HepG2 (cell line): ENCODE data around the gene ZAR1. TPM values are rescaled to one million over a fixed set of nuclear protein-coding genes. Genes with fewer than 3 reads are reported as not detected.

Experiments
- ATAC-seq: fragments of 200-7000 bp; cut with Tn5 transposase; 3 replicates; pipeline ENCODE4 v1.9.1; 2020; ENCODE audit warnings: mild to moderate bottlenecking, moderate library complexity
- BruUV-seq: library from RNA; stranded (reverse); fragments of 400-500 nt; replicated peaks from 2 replicates; lab custom pipeline; 2021; lab: Mats Ljungman, UMichigan
- CTCF ChIA-PET: fragments of 300-600 bp; formaldehyde crosslinking; extraction: SDS; loops from one replicate; lab custom pipeline; 2021; ENCODE audit warnings: low total read pairs, inconsistent platforms, low intra/inter-chr PET ratio; lab: Yijun Ruan, JAX
- POLR2A ChIA-PET: fragments of 350-600 bp; sonication (Branson Sonifier 250); formaldehyde crosslinking; loops from one replicate; lab custom pipeline; 2020; ENCODE audit warnings: antibody characterized with exemption, inconsistent platforms; lab: Yijun Ruan, JAX
- DNase-seq: peaks from one replicate; pipeline ENCODE4 v3.0.0-alpha.2; 2015; ENCODE audit warnings: low spot score
- FAIRE-seq: peaks from 3 replicates; lab custom pipeline; 2011; peaks lifted over from hg19 to GRCh38; lab: Jason Lieb, UNC
- H2AFZ ChIP-seq: one replicate; pipeline ENCODE4 v1.6.1; 2011; ENCODE audit warnings: low read length, inconsistent platforms
- H3K27ac ChIP-seq: fragments of 300-600 bp; 3 replicates; pipeline ENCODE4 v1.8.0; 2011; ENCODE audit warnings: mixed run types, mild to moderate bottlenecking, mixed read lengths, low read length, inconsistent platforms; ENCODE audit not compliant: insufficient read depth; ENCODE audit errors: extremely low read length
- H3K27me3 ChIP-seq, 2 experiments: fragments of 200-600 bp in 1 of 2; 2 replicates in 1 of 2; 3 replicates in 1 of 2; pipeline versions ENCODE4 v1.6.0 to v1.8.0; 2011; ENCODE audit warnings: low read length in 2 of 2, mild to moderate bottlenecking in 2 of 2, moderate library complexity in 2 of 2, inconsistent platforms in 1 of 2; ENCODE audit not compliant: insufficient read depth in 2 of 2, control insufficient read depth in 1 of 2
- H3K36me3 ChIP-seq, 2 experiments: fragments of 200-600 bp in 1 of 2; replicated peaks in 1 of 2; 2 replicates in 1 of 2; 3 replicates in 1 of 2; pipeline versions ENCODE4 v1.5.1 to v1.8.0; 2011; ENCODE audit warnings: low read length in 2 of 2, inconsistent platforms in 1 of 2; ENCODE audit not compliant: insufficient read depth in 2 of 2, control insufficient read depth in 1 of 2
- H3K4me1 ChIP-seq: 2 replicates; pipeline ENCODE4 v1.5.1; 2012; ENCODE audit warnings: low read length, inconsistent platforms; ENCODE audit not compliant: insufficient read depth
- H3K4me2 ChIP-seq: 2 replicates; pipeline ENCODE4 v1.6.0; 2011; ENCODE audit warnings: low read depth, low read length, inconsistent platforms
- H3K4me3 ChIP-seq, 3 experiments: fragments of 200-600 bp in 1 of 3; sonication (generic), shearing (Covaris generic) in 1 of 3; replicated peaks in 1 of 3; 2 replicates each; pipeline ENCODE4 v1.5.1; 2011 to 2016; ENCODE audit warnings: low read length in 3 of 3, inconsistent platforms in 2 of 3, low read depth in 2 of 3, mild to moderate bottlenecking in 2 of 3, control low read depth in 1 of 3, mixed read lengths in 1 of 3; ENCODE audit not compliant: insufficient read depth in 1 of 3
- H3K79me2 ChIP-seq: one replicate; pipeline ENCODE4 v1.6.1; 2011; ENCODE audit warnings: low read length, inconsistent platforms; ENCODE audit not compliant: insufficient read depth
- H3K9ac ChIP-seq: 2 replicates; pipeline ENCODE4 v1.6.0; 2011; ENCODE audit warnings: mild to moderate bottlenecking, low read depth, low read length, inconsistent platforms; ENCODE audit not compliant: insufficient read depth
- H3K9me3 ChIP-seq: 2 replicates; pipeline ENCODE4 v1.5.1; 2012; ENCODE audit warnings: mild to moderate bottlenecking, low read length
- H4K20me1 ChIP-seq: 2 replicates; pipeline ENCODE4 v1.6.0; 2011; ENCODE audit warnings: inconsistent platforms, mild to moderate bottlenecking, low read length, moderate library complexity; ENCODE audit not compliant: insufficient read depth
- CENPX ChIP-seq: sonication (generic); formaldehyde crosslinking; IDR thresholded peaks from 2 replicates; pipeline ENCODE4 v1.9.0; 2021; ENCODE audit warnings: mild to moderate bottlenecking, missing genetic modification reagents, moderate library complexity
- EP300 ChIP-seq, 3 experiments: sonication (generic) in 1 of 3; formaldehyde crosslinking in 1 of 3; IDR thresholded peaks; 2 replicates each; pipeline versions ENCODE4 v1.5.1 to v1.6.1; 2011 to 2020; ENCODE audit warnings: low read depth in 2 of 3, low read length in 2 of 3, borderline replicate concordance in 1 of 3, improper control_type of control experiment in 1 of 3, mild to moderate bottlenecking in 1 of 3, missing genetic modification reagents in 1 of 3, moderate library complexity in 1 of 3
- FOXA1 ChIP-seq, 2 experiments: fragments of 450-650 bp in 1 of 2; sonication (generic) in 1 of 2; formaldehyde crosslinking in 1 of 2; IDR thresholded peaks; 2 replicates each; pipeline versions ENCODE4 v1.4.0 to v1.6.1; 2016 to 2020; ENCODE audit warnings: missing genetic modification reagents in 1 of 2
- KDM5A ChIP-seq: fragments of 200-600 bp; sonication (generic); IDR thresholded peaks from 2 replicates; pipeline ENCODE4 v1.7.0; 2018; ENCODE audit warnings: antibody characterized with exemption, mild to moderate bottlenecking, low read length, borderline replicate concordance
- MED1 ChIP-seq: sonication (generic); formaldehyde crosslinking; IDR thresholded peaks from 2 replicates; pipeline ENCODE4 v1.4.0; 2020; ENCODE audit warnings: missing genetic modification reagents
- NCOR1 ChIP-seq: fragments of 200-600 bp; sonication (generic); IDR thresholded peaks from 2 replicates; pipeline ENCODE4 v1.7.0; 2017; ENCODE audit warnings: antibody characterized with exemption, low read length, borderline replicate concordance
- NFKBIZ ChIP-seq: IDR thresholded peaks from 2 replicates; pipeline ENCODE4 v1.6.1; 2018; ENCODE audit warnings: missing genetic modification reagents, missing compliant biosample characterization
- SALL1 ChIP-seq: sonication (generic); formaldehyde crosslinking; IDR thresholded peaks from 2 replicates; pipeline ENCODE4 v1.8.0; 2022; ENCODE audit warnings: mild to moderate bottlenecking, missing genetic modification reagents
- SOX5 ChIP-seq: IDR thresholded peaks from 2 replicates; pipeline ENCODE4 v1.6.1; 2016; ENCODE audit warnings: borderline replicate concordance
- SPEN ChIP-seq: sonication (generic); formaldehyde crosslinking; IDR thresholded peaks from 2 replicates; pipeline ENCODE4 v1.5.1; 2020; ENCODE audit warnings: low read depth, mild to moderate bottlenecking, missing genetic modification reagents
- TBL1XR1 ChIP-seq: fragments of 150-350 bp; IDR thresholded peaks from 2 replicates; pipeline ENCODE4 v1.6.1; 2014; ENCODE audit warnings: borderline replicate concordance, low read length; ENCODE audit not compliant: partially characterized antibody
- ZNF382 ChIP-seq: sonication (generic); formaldehyde crosslinking; IDR thresholded peaks from 2 replicates; pipeline ENCODE4 v1.5.0; 2020; ENCODE audit warnings: missing genetic modification reagents, mild to moderate bottlenecking, borderline replicate concordance
- ZSCAN30 ChIP-seq: sonication (generic); formaldehyde crosslinking; IDR thresholded peaks from 2 replicates; pipeline ENCODE4 v1.5.0; 2020; ENCODE audit warnings: mild to moderate bottlenecking, missing genetic modification reagents
- WGBS: methylation state at CpG from one replicate; pipeline ENCODE4 v1.1.6; 2017; ENCODE audit warnings: low lambda C conversion rate; 5-methylcytosine and 5-hydroxymethylcytosine counted together
- in situ Hi-C: cut with HindIII; loops from 2 replicates; pipeline ENCODE4 v1.10.0; 2017; ENCODE audit warnings: low pct_unique_long_range_greater_than_20kb; ENCODE audit not compliant: extremely low pct_ligation_motif_present
- intact Hi-C: fragments of 100-400 bp; cut with micrococcal nuclease; formaldehyde crosslinking; loops from one replicate; pipeline ENCODE4 v1.10.0; 2022; ENCODE audit not compliant: unreplicated experiment
- polyA plus RNA-seq, 8 experiments: library from polyadenylated mRNA; depleted of rRNA in 3 of 8; stranded (reverse) in 7 of 8; unstranded in 1 of 8; fragments of >200 nt; fragmentation: Illumina TruSeq in 4 of 8; extraction: Trizol in 4 of 8; gene quantifications; 2 replicates each; pipeline versions ENCODE4 v1.2.1 to v1.2.3, GENCODE V29; 2011 to 2016; ENCODE audit warnings: low read depth in 4 of 8, missing spikeins in 1 of 8, mixed read lengths in 1 of 8; ENCODE audit not compliant: insufficient read depth in 1 of 8
- total RNA-seq, 5 experiments: library from RNA; depleted of rRNA; stranded (reverse); fragments of >200 nt; fragmentation: Illumina TruSeq; extraction: Trizol; gene quantifications; 2 replicates each; pipeline ENCODE4 v1.2.3, GENCODE V29; 2016; ENCODE audit warnings: low read depth in 1 of 5
- TF ChIP-seq, protein P1 (sequence below): sonication (generic); formaldehyde crosslinking; IDR thresholded peaks from 2 replicates; pipeline ENCODE4 v1.4.0; 2020; ENCODE audit warnings: mild to moderate bottlenecking, missing genetic modification reagents
- TF ChIP-seq, protein P2 (sequence below): sonication (generic); formaldehyde crosslinking; IDR thresholded peaks from 2 replicates; pipeline ENCODE4 v1.4.0; 2020; ENCODE audit warnings: missing genetic modification reagents, borderline replicate concordance
- TF ChIP-seq, protein P3 (sequence below), 2 experiments: sonication (generic) in 1 of 2; formaldehyde crosslinking in 1 of 2; IDR thresholded peaks; 2 replicates each; pipeline versions ENCODE4 v1.5.1 to v1.6.1; 2011 to 2020; ENCODE audit warnings: borderline replicate concordance in 1 of 2, low read depth in 1 of 2, low read length in 1 of 2, mild to moderate bottlenecking in 1 of 2, missing genetic modification reagents in 1 of 2, moderate library complexity in 1 of 2

The ZAR1 gene
- total and polyA plus RNA-seq, 2 of the 13 experiments (the other 11 are each of a cell fraction or from before 2014, with no cell fraction given), result not detected

DNA sequence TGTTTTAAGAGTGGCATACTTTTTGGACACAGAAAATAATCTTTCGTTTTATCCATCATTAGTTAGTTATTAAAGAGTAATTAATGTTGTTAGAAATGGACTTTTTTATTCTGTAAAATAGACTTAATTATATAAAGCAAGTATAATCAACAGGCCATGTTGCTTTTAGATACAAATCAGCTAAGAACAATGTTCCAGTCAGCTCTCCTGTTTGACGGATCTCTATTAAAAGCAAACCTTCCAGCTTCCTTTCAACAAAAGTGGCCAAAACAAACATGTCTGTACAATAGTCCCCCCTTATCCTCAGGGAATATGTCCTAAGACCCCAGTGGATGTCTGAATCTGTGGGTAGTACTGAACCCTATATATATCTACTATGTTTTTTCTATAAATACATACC is 11.8 kb upstream of the ZAR1 start:
- intact Hi-C loops (no loop called here), in situ Hi-C loops (no loop called here)
- FAIRE-seq, result no peak
- ChIA-PET POLR2A (no interaction called here), CTCF (no interaction called here)
- Histone ChIP-seq H3K9ac (no peak overlapping the region), H3K79me2 (no peaks in the 10 kb centered on the region), H2AFZ (no peak overlapping the region), H4K20me1 (no peaks in the 10 kb centered on the region), H3K36me3 (no peaks in the 10 kb centered on the region), H3K27ac (no peak overlapping the region), H3K4me2 (no peak overlapping the region), H3K9me3 (no peaks in the 10 kb centered on the region), H3K4me3 (no peak overlapping the region), H3K4me1 (no peaks in the 10 kb centered on the region), H3K27me3 (peaks cover 0 to 16% of the 10 kb centered on the region in 2 experiments; a peak in 1 of 5 replicates)
- BruUV-seq, result no TSS peak
- no peak for ATAC-seq
- no peak for DNase-seq
- 0% methylated on average over 2 of the region's 2 CpGs for WGBS
- TF ChIP-seq NFKBIZ (CRISPR knock-in tag) (no peak), ZNF382 (CRISPR knock-in tag) (no peak), CENPX (CRISPR knock-in tag) (no peak), SOX5 (CRISPR knock-in tag) (no peak), EP300 (IDR thresholded peaks at IDR 0.05; ENCODE audit: low read depth in 2 of 2, low read length in 2 of 2) (no peak), EP300 (CRISPR knock-in tag; IDR thresholded peaks at IDR 0.05; ENCODE audit: borderline replicate concordance) (no peak), ZSCAN30 (CRISPR knock-in tag) (no peak), SALL1 (CRISPR knock-in tag) (no peak), FOXA1 (IDR thresholded peaks at IDR 0.05) (no peak), FOXA1 (CRISPR knock-in tag; IDR thresholded peaks at IDR 0.05) (no peak), MED1 (CRISPR knock-in tag) (no peak), TBL1XR1 (no peak), KDM5A (no peak), NCOR1 (no peak), SPEN (CRISPR knock-in tag) (no peak)
- TF ChIP-seq, protein P1, sequence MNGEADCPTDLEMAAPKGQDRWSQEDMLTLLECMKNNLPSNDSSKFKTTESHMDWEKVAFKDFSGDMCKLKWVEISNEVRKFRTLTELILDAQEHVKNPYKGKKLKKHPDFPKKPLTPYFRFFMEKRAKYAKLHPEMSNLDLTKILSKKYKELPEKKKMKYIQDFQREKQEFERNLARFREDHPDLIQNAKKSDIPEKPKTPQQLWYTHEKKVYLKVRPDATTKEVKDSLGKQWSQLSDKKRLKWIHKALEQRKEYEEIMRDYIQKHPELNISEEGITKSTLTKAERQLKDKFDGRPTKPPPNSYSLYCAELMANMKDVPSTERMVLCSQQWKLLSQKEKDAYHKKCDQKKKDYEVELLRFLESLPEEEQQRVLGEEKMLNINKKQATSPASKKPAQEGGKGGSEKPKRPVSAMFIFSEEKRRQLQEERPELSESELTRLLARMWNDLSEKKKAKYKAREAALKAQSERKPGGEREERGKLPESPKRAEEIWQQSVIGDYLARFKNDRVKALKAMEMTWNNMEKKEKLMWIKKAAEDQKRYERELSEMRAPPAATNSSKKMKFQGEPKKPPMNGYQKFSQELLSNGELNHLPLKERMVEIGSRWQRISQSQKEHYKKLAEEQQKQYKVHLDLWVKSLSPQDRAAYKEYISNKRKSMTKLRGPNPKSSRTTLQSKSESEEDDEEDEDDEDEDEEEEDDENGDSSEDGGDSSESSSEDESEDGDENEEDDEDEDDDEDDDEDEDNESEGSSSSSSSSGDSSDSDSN (CRISPR knock-in tag), result no peak
- TF ChIP-seq, protein P2, sequence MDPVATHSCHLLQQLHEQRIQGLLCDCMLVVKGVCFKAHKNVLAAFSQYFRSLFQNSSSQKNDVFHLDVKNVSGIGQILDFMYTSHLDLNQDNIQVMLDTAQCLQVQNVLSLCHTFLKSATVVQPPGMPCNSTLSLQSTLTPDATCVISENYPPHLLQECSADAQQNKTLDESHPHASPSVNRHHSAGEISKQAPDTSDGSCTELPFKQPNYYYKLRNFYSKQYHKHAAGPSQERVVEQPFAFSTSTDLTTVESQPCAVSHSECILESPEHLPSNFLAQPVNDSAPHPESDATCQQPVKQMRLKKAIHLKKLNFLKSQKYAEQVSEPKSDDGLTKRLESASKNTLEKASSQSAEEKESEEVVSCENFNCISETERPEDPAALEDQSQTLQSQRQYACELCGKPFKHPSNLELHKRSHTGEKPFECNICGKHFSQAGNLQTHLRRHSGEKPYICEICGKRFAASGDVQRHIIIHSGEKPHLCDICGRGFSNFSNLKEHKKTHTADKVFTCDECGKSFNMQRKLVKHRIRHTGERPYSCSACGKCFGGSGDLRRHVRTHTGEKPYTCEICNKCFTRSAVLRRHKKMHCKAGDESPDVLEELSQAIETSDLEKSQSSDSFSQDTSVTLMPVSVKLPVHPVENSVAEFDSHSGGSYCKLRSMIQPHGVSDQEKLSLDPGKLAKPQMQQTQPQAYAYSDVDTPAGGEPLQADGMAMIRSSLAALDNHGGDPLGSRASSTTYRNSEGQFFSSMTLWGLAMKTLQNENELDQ (CRISPR knock-in tag), result no peak
- TF ChIP-seq, protein P3, sequence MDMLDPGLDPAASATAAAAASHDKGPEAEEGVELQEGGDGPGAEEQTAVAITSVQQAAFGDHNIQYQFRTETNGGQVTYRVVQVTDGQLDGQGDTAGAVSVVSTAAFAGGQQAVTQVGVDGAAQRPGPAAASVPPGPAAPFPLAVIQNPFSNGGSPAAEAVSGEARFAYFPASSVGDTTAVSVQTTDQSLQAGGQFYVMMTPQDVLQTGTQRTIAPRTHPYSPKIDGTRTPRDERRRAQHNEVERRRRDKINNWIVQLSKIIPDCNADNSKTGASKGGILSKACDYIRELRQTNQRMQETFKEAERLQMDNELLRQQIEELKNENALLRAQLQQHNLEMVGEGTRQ (IDR thresholded peaks at IDR 0.05; ENCODE audit: low read depth, low read length), result no peak
- TF ChIP-seq, protein P3 (CRISPR knock-in tag; IDR thresholded peaks at IDR 0.05; ENCODE audit: borderline replicate concordance), result no peak
